ENCODE data around the gene BOLA3. TPM values are rescaled to one million over a fixed set of nuclear protein-coding genes. Genes with fewer than 3 reads are reported as not detected.

BOLA3 gene
- total and polyA plus RNA-seq, 10 of the 15 experiments (the other 5 are each of a cell fraction or from before 2014, with no cell fraction given), result 62.6 to 300 (median 134) TPM

- DNase-seq (ENCODE audit: low read depth, low spot score), result no peak
- H3K27me3 ChIP-seq (replicated peaks in 1 of 2; ENCODE audit: control insufficient read depth in 2 of 2, insufficient read depth in 2 of 2, low read length in 1 of 2), result no peaks in the 10 kb centered on the region
- in situ Hi-C loops (cut with MboI) (no loop called here), intact Hi-C loops (cut with micrococcal nuclease; ENCODE audit: unreplicated experiment) (no loop called here)
- H4K20me1 ChIP-seq (ENCODE audit: control insufficient read depth, insufficient read depth), result no peaks in the 10 kb centered on the region; the same call in 1 of the 2 replicates
- ChIA-PET RAD21 (ENCODE audit: unreplicated experiment) (interaction anchor here (0.6 to 1.8 kb wide), 4 partner anchors 11 to 77 kb away, joined by 3 to 6 read pairs (median 3); no protein-coding TSS in a partner anchor), POLR2A (interaction anchor here (0.6 to 6.4 kb wide), 3 partner anchors 12 to 75 kb away, joined by 3 to 83 read pairs (median 8); partner anchors contain the start of gene MOB1A), SMC1A (ENCODE audit: uncharacterized antibody, unreplicated experiment) (interaction anchor here (1.0 to 3.7 kb wide), 6 partner anchors 9 to 50 kb away, joined by 3 to 17 read pairs (median 4); partner anchors contain the start of gene MOB1A), CTCF (interaction anchor here (0.7 to 7.8 kb wide), 6 partner anchors 11 to 368 kb away, joined by 3 to 90 read pairs (median 4); partner anchors contain the start of genes BOLA3, MOB1A and STAMBP)
- no peak for FAIRE-seq
- no peak overlapping the region for H3K27ac ChIP-seq (ENCODE audit: control insufficient read depth, insufficient read depth)
- H3K4me1 ChIP-seq (ENCODE audit: control insufficient read depth, insufficient read depth, low read length), result peaks cover 8% of the 10 kb centered on the region
- WGBS (ENCODE audit: insufficient coverage, insufficient replicate concordance, low lambda C conversion rate, missing lambda C conversion rate), result 80% methylated on average over 4 of the region's 4 CpGs
- H3K9me3 ChIP-seq (replicated peaks; ENCODE audit: control insufficient read depth, insufficient read depth, low read length), result no peaks in the 10 kb centered on the region
- H3K4me3 ChIP-seq, result no peak overlapping the region
- BruUV-seq (replicated peaks), result no TSS peak
- H3K79me2 ChIP-seq (ENCODE audit: control insufficient read depth, insufficient read depth, low read length), result peaks cover 39% of the 10 kb centered on the region
- H3K9ac ChIP-seq (ENCODE audit: control insufficient read depth, insufficient read depth, low read length), result no peak overlapping the region
- no peak overlapping the region for H3K4me2 ChIP-seq (ENCODE audit: control insufficient read depth, insufficient read depth)
- no peaks in the 10 kb centered on the region; a peak in 1 of 4 replicates for H3K36me3 ChIP-seq (ENCODE audit: control insufficient read depth in 2 of 2, insufficient read depth in 2 of 2, low read length in 1 of 2)
- no peak overlapping the region for H2AFZ ChIP-seq (ENCODE audit: control insufficient read depth, low read depth, low read length)
- no peak for ATAC-seq
- TF ChIP-seq FOXK2 (IDR thresholded peaks at IDR 0.05) (no peak), PBX3 (IDR thresholded peaks at IDR 0.05; ENCODE audit: insufficient replicate concordance, low read depth, low read length) (no peak), E2F4 (IDR thresholded peaks at IDR 0.05; ENCODE audit: low read depth, low read length) (no peak), FOXM1 (IDR thresholded peaks at IDR 0.05; ENCODE audit: low read depth, low read length) (no peak), NKRF (conservative IDR thresholded peaks at IDR 0.05) (no peak), MYC (IDR thresholded peaks at IDR 0.05; ENCODE audit: insufficient read depth, insufficient read length, insufficient replicate concordance, low read length, severe bottlenecking) (no peak), SREBF1 (IDR thresholded peaks at IDR 0.05; ENCODE audit: low read length) (no peak), ZBTB4 (CRISPR knock-in tag; IDR thresholded peaks at IDR 0.05) (no peak), PAX8 (IDR thresholded peaks at IDR 0.05) (no peak), EP300 (IDR thresholded peaks at IDR 0.05; ENCODE audit: borderline replicate concordance in 1 of 2, control insufficient read depth in 1 of 2, low read depth in 2 of 2, low read length in 2 of 2) (no peak), TCF12 (IDR thresholded peaks at IDR 0.05; ENCODE audit: low read depth, low read length) (no peak), RELB (IDR thresholded peaks at IDR 0.05; ENCODE audit: low read depth) (no peak), RB1 (IDR thresholded peaks at IDR 0.05; ENCODE audit: borderline replicate concordance) (no peak), ZNF217 (IDR thresholded peaks at IDR 0.05) (no peak), DPF2 (IDR thresholded peaks at IDR 0.05) (no peak)
Observed at GRCh38 chr2:74197049-74197448, 49.3 kb upstream of the BOLA3 start.
